H9 (cell line): ENCODE data around the gene BEST1. TPM values are rescaled to one million over a fixed set of nuclear protein-coding genes. Genes with fewer than 3 reads are reported as not detected.

Experiments
- DNase-seq: peaks from one replicate; pipeline ENCODE4 v3.0.0-alpha.2; 2017
- H2AFZ ChIP-seq: one replicate; pipeline ENCODE4 v1.6.1; 2013; ENCODE audit warnings: mild to moderate bottlenecking, low read length, control low read depth, moderate library complexity
- H2AK5ac ChIP-seq: 2 replicates; pipeline ENCODE4 v1.6.1; 2013; ENCODE audit warnings: low read length, control low read depth, mixed read lengths; ENCODE audit not compliant: insufficient read length
- H2BK120ac ChIP-seq: one replicate; pipeline ENCODE4 v1.6.1; 2013; ENCODE audit warnings: low read depth, mild to moderate bottlenecking, low read length, control low read depth, inconsistent platforms; ENCODE audit not compliant: poor library complexity, severe bottlenecking
- H2BK12ac ChIP-seq: 2 replicates; pipeline ENCODE4 v1.6.1; 2013; ENCODE audit warnings: low read length, control low read depth, mixed read lengths, low read depth; ENCODE audit not compliant: insufficient read length
- H2BK15ac ChIP-seq: 2 replicates; pipeline ENCODE4 v1.6.1; 2013; ENCODE audit warnings: low read depth, low read length, control low read depth
- H2BK20ac ChIP-seq: one replicate; pipeline ENCODE4 v1.6.1; 2013; ENCODE audit warnings: low read depth, mild to moderate bottlenecking, low read length, control low read depth, inconsistent platforms; ENCODE audit not compliant: poor library complexity, severe bottlenecking
- H2BK5ac ChIP-seq: 2 replicates; pipeline ENCODE4 v1.6.1; 2013; ENCODE audit warnings: low read length, control low read depth, mixed read lengths; ENCODE audit not compliant: insufficient read length
- H3K14ac ChIP-seq: 2 replicates; pipeline ENCODE4 v1.6.1; 2013; ENCODE audit warnings: low read length, control low read depth; ENCODE audit not compliant: insufficient read depth
- H3K18ac ChIP-seq: 2 replicates; pipeline ENCODE4 v1.6.1; 2013; ENCODE audit warnings: low read depth, mild to moderate bottlenecking, mixed read lengths, low read length, control low read depth; ENCODE audit not compliant: insufficient read length
- H3K23ac ChIP-seq: 2 replicates; pipeline ENCODE4 v1.6.1; 2013; ENCODE audit warnings: low read length, control low read depth, mixed read lengths, low read depth; ENCODE audit not compliant: insufficient read length
- H3K23me2 ChIP-seq: 2 replicates; pipeline ENCODE4 v1.6.1; 2013; ENCODE audit warnings: low read depth, mild to moderate bottlenecking, mixed read lengths, low read length, control low read depth; ENCODE audit not compliant: insufficient read length, poor library complexity, severe bottlenecking
- H3K27ac ChIP-seq: 2 replicates; pipeline ENCODE4 v1.5.1; 2013; ENCODE audit warnings: low read length, control low read depth, mixed read lengths, low read depth; ENCODE audit not compliant: insufficient read length
- H3K27me3 ChIP-seq: 2 replicates; pipeline ENCODE4 v1.6.1; 2013; ENCODE audit warnings: low read length, control low read depth, inconsistent platforms; ENCODE audit not compliant: insufficient read depth
- H3K4ac ChIP-seq: 2 replicates; pipeline ENCODE4 v1.6.1; 2013; ENCODE audit warnings: low read depth, mild to moderate bottlenecking, control low read depth, inconsistent platforms, low read length, moderate library complexity
- H3K4me1 ChIP-seq: 2 replicates; pipeline ENCODE4 v1.6.1; 2013; ENCODE audit warnings: low read length, control low read depth, inconsistent platforms; ENCODE audit not compliant: insufficient read depth
- H3K4me2 ChIP-seq: 2 replicates; pipeline ENCODE4 v1.6.1; 2013; ENCODE audit warnings: low read length, control low read depth, mixed read lengths; ENCODE audit not compliant: insufficient read length, insufficient read depth
- H3K56ac ChIP-seq: 2 replicates; pipeline ENCODE4 v1.6.1; 2013; ENCODE audit warnings: low read depth, mild to moderate bottlenecking, mixed read lengths, low read length, control low read depth; ENCODE audit not compliant: insufficient read length
- H3K79me1 ChIP-seq: 2 replicates; pipeline ENCODE4 v1.6.1; 2013; ENCODE audit warnings: low read depth, mild to moderate bottlenecking, moderate library complexity, low read length, control low read depth, inconsistent platforms; ENCODE audit not compliant: insufficient read depth, poor library complexity, severe bottlenecking
- H3K79me2 ChIP-seq: 2 replicates; pipeline ENCODE4 v1.6.1; 2013; ENCODE audit warnings: low read length, control low read depth, inconsistent platforms; ENCODE audit not compliant: insufficient read depth
- H3K9ac ChIP-seq: 2 replicates; pipeline ENCODE4 v1.6.1; 2013; ENCODE audit warnings: low read length, control low read depth, mixed read lengths; ENCODE audit not compliant: insufficient read length; ENCODE audit errors: extremely low read depth
- H3K9me3 ChIP-seq: one replicate; pipeline ENCODE4 v1.6.1; 2013; ENCODE audit warnings: low read depth, low read length, inconsistent platforms; ENCODE audit not compliant: control insufficient read depth
- H3T11ph ChIP-seq: one replicate; pipeline ENCODE4 v1.6.1; 2013; ENCODE audit warnings: mild to moderate bottlenecking, low read length, control low read depth, inconsistent platforms
- H4K20me1 ChIP-seq: one replicate; pipeline ENCODE4 v1.6.1; 2013; ENCODE audit not compliant: control insufficient read depth, insufficient read length, insufficient read depth
- H4K5ac ChIP-seq: 2 replicates; pipeline ENCODE4 v1.6.1; 2013; ENCODE audit warnings: low read depth, mild to moderate bottlenecking, mixed read lengths, low read length, control low read depth; ENCODE audit not compliant: insufficient read length
- H4K8ac ChIP-seq: replicated peaks from 2 replicates; pipeline ENCODE4 v1.6.1; 2013; ENCODE audit warnings: low read length, control low read depth, mixed read lengths, low read depth; ENCODE audit not compliant: insufficient read length
- H4K91ac ChIP-seq: 2 replicates; pipeline ENCODE4 v1.6.1; 2013; ENCODE audit warnings: low read depth, mild to moderate bottlenecking, moderate library complexity, mixed read lengths, low read length, control low read depth; ENCODE audit not compliant: insufficient read length
- H3K27ac Mint-ChIP-seq, 3 experiments: 2 replicates in 2 of 3; 3 replicates in 1 of 3; pipeline ENCODE4 v1.8.0; 2020 to 2021; ENCODE audit warnings: mixed read lengths in 3 of 3, mild to moderate bottlenecking in 1 of 3, moderate library complexity in 1 of 3
- H3K27me3 Mint-ChIP-seq: 2 replicates; pipeline ENCODE4 v1.8.0; 2021; ENCODE audit warnings: low read depth, mild to moderate bottlenecking, moderate library complexity, mixed read lengths
- H3K36me3 Mint-ChIP-seq, 3 experiments: 2 replicates in 2 of 3; 3 replicates in 1 of 3; pipeline ENCODE4 v1.8.0; 2020 to 2021; ENCODE audit warnings: low read depth in 3 of 3, mixed read lengths in 3 of 3; ENCODE audit not compliant: insufficient read depth in 1 of 3
- H3K4me1 Mint-ChIP-seq, 2 experiments: 2 replicates each; pipeline ENCODE4 v1.8.0; 2020; ENCODE audit warnings: mixed read lengths in 2 of 2
- H3K4me3 Mint-ChIP-seq, 2 experiments: 2 replicates in 1 of 2; 3 replicates in 1 of 2; pipeline ENCODE4 v1.8.0; 2020 to 2021; ENCODE audit warnings: mild to moderate bottlenecking in 2 of 2, mixed read lengths in 2 of 2, moderate library complexity in 1 of 2
- H3K9me3 Mint-ChIP-seq, 2 experiments: 2 replicates in 1 of 2; 3 replicates in 1 of 2; pipeline ENCODE4 v1.8.0; 2020; ENCODE audit warnings: mild to moderate bottlenecking in 2 of 2, mixed read lengths in 2 of 2, moderate library complexity in 1 of 2
- CTCF ChIP-seq: fragments of 200-600 bp; sonication (generic); conservative IDR thresholded peaks from 3 replicates; pipeline ENCODE4 v1.8.0; 2021; ENCODE audit warnings: antibody characterized with exemption, mild to moderate bottlenecking
- WGBS: extraction: QIAGEN DNeasy Blood & Tissue Kit; methylation state at CpG from one replicate; pipeline ENCODE4 v1.1.7; 2013; ENCODE audit warnings: missing lambda C conversion rate, low lambda C conversion rate, mixed read lengths; ENCODE audit not compliant: insufficient read length; ENCODE audit errors: extremely low coverage; 5-methylcytosine and 5-hydroxymethylcytosine counted together
- total RNA-seq: library from RNA; stranded (reverse); gene quantifications from 2 replicates; pipeline ENCODE4 v1.2.1, GENCODE V29; 2021

The BEST1 gene
- total RNA-seq, 1 experiment from 2014 or later, result 0.24 TPM

DNA sequence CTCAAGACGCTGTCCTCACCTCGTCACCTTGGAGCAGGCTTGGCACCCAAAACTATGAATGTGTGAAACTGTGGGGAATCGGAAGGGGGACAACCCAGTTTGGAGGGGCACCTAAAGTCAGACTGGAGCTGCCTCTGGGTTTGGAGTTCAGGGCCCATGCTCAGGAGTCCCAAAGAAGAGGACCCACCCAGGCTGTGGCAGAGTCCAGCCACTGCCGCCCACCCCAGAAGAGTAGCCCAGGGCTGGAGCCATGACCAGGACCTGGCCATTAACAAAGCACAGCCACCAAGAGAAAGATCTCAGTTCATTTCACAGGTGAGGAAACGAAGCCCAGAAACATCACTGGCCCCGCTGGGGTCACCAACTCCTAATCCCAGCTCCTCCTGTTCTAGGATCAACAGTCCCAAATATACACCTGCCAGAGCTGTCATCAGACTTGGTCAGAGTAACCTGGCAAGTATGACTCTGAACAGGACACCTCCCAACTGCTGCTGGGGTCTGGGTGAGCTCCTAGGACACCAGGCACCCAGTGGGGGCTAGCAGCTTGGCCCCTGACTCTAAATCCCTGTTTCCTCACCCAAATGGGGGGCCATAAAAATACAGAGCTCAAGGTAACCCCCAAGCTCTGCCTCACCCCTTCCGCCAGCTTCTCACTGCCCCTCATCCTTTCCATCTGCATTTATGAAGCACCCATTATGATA lies 35.5 kb upstream of the BEST1 start:
- no peak overlapping the region for H3K4me3 Mint-ChIP-seq
- H4K5ac ChIP-seq, result no peak overlapping the region
- no peak for TF ChIP-seq CTCF
- no peak overlapping the region for H4K91ac ChIP-seq
- no peaks in the 10 kb centered on the region for H3K4me1 ChIP-seq
- H3K27me3 Mint-ChIP-seq, result peaks cover 48% of the 10 kb centered on the region
- no peak overlapping the region for H2BK120ac ChIP-seq
- no peak overlapping the region for H2AFZ ChIP-seq
- H3K56ac ChIP-seq, result no peak overlapping the region
- no peak overlapping the region for H2AK5ac ChIP-seq
- H2BK12ac ChIP-seq, result no peak overlapping the region
- no peak overlapping the region for H3T11ph ChIP-seq
- H2BK5ac ChIP-seq, result no peak overlapping the region
- H3K79me1 ChIP-seq, result no peaks in the 10 kb centered on the region
- no peaks in the 10 kb centered on the region; the same call in 1 of the 2 replicates for H3K27me3 ChIP-seq
- no CpG with 5 or more reads among the region's 7 CpGs for WGBS
- H3K9ac ChIP-seq, result no peak overlapping the region
- no peak overlapping the region for H3K23ac ChIP-seq
- no peak overlapping the region for H3K4me2 ChIP-seq
- no peak overlapping the region for H2BK15ac ChIP-seq
- H3K27ac ChIP-seq, result no peak overlapping the region
- H2BK20ac ChIP-seq, result no peak overlapping the region
- H3K4ac ChIP-seq, result no peak overlapping the region
- no peaks in the 10 kb centered on the region for H3K36me3 Mint-ChIP-seq
- no peaks in the 10 kb centered on the region for H3K9me3 Mint-ChIP-seq
- DNase-seq, result no peak
- no peak overlapping the region for H3K18ac ChIP-seq
- no peak overlapping the region for H4K8ac ChIP-seq
- peaks cover 13 to 21% of the 10 kb centered on the region in 2 experiments for H3K4me1 Mint-ChIP-seq
- peaks cover 5% of the 10 kb centered on the region for H3K23me2 ChIP-seq
- no peaks in the 10 kb centered on the region for H3K79me2 ChIP-seq
- H3K14ac ChIP-seq, result no peak overlapping the region
- H3K27ac Mint-ChIP-seq, result no peak overlapping the region
- no peaks in the 10 kb centered on the region for H3K9me3 ChIP-seq
- no peaks in the 10 kb centered on the region for H4K20me1 ChIP-seq
